Lung (tissue), 13 donors: ENCODE results near the gene TICAM1. TPM values are rescaled to one million over a fixed set of nuclear protein-coding genes. Genes with fewer than 3 reads are reported as not detected.

Experiments used
- ATAC-seq: fragments of 200-7000 bp; cut with Tn5 transposase; one replicate; pipeline ENCODE4 v1.9.1; 2020; ENCODE audit warnings: moderate number of reproducible peaks; ENCODE audit not compliant: insufficient read depth, low FRiP score
- DNase-seq, 3 donors: peaks; one replicate each; pipeline ENCODE4 v3.0.0-alpha.2; 2013 to 2017
- H3K27ac ChIP-seq, 2 donors: one replicate each; pipeline ENCODE4 v1.5.1; 2013; ENCODE audit warnings: mild to moderate bottlenecking in 2 of 2, moderate library complexity in 2 of 2, control low read depth in 1 of 2, inconsistent platforms in 1 of 2, low read depth in 1 of 2, low read length in 1 of 2
- H3K27me3 ChIP-seq, 3 donors: one replicate each; pipeline ENCODE4 v1.5.1; 2013; ENCODE audit warnings: low read length in 2 of 3; ENCODE audit not compliant: control insufficient read depth in 3 of 3, insufficient read depth in 3 of 3
- H3K36me3 ChIP-seq, 4 donors: one replicate each; pipeline ENCODE4 v1.5.1; 2013; ENCODE audit warnings: low read length in 4 of 4, mild to moderate bottlenecking in 1 of 4, moderate library complexity in 1 of 4; ENCODE audit not compliant: control insufficient read depth in 4 of 4, insufficient read depth in 4 of 4
- H3K4me1 ChIP-seq, 5 donors: one replicate each; pipeline ENCODE4 v1.5.1; 2013; ENCODE audit warnings: low read length in 5 of 5, mild to moderate bottlenecking in 2 of 5, moderate library complexity in 1 of 5; ENCODE audit not compliant: control insufficient read depth in 5 of 5, insufficient read depth in 5 of 5
- H3K4me3 ChIP-seq: one replicate; pipeline ENCODE4 v1.5.1; 2013; ENCODE audit warnings: mild to moderate bottlenecking, control low read depth, moderate library complexity
- H3K9ac ChIP-seq, 2 donors: one replicate each; pipeline ENCODE4 v1.5.1; 2013; ENCODE audit warnings: low read length in 2 of 2, control low read depth in 1 of 2; ENCODE audit not compliant: insufficient read depth in 1 of 2
- H3K9me3 ChIP-seq, 4 donors: one replicate each; pipeline ENCODE4 v1.5.1; 2013; ENCODE audit warnings: low read length in 3 of 4, mild to moderate bottlenecking in 1 of 4, moderate library complexity in 1 of 4; ENCODE audit not compliant: control insufficient read depth in 4 of 4, insufficient read depth in 3 of 4
- WGBS, 2 donors: extraction: QIAGEN DNeasy Blood & Tissue Kit; methylation state at CpG; one replicate each; pipeline ENCODE4 v1.1.7; 2013; 5-methylcytosine and 5-hydroxymethylcytosine counted together
- polyA plus RNA-seq, 2 donors: library from polyadenylated mRNA; stranded (reverse); fragments of 200-250 nt; gene quantifications; one replicate each; pipeline ENCODE4 v1.2.1, GENCODE V29; 2013
- small RNA-seq: library from RNA; depleted of rRNA; stranded (forward); fragments of <200 nt; gene quantifications from one replicate; pipeline ENCODE3, GENCODE V24; 2014; ENCODE audit warnings: low replicate concordance
- total RNA-seq, 2 donors: library from RNA; depleted of rRNA in 1 of 2; stranded (reverse); fragments of >200 nt in 1 of 2; gene quantifications; one replicate each; pipeline ENCODE4 v1.2.1, GENCODE V29; 2014 to 2021
- TF ChIP-seq, protein P1 (sequence below): IDR thresholded peaks from 2 replicates; pipeline ENCODE4 v1.5.1; 2012; ENCODE audit warnings: mild to moderate bottlenecking; ENCODE audit errors: control extremely low read depth, extremely low read depth
- donor health status: control.
- donor health status: control.
- donor health status: Bipolar disorder and iron deficiency.
- donor health status: healthy.
- donor health status: DM: yes; HTN: yes; CAD: no.

The TICAM1 gene
- total and polyA plus RNA-seq, 4 donors: 4.5 to 19.7 (median 13.6) TPM

DNA sequence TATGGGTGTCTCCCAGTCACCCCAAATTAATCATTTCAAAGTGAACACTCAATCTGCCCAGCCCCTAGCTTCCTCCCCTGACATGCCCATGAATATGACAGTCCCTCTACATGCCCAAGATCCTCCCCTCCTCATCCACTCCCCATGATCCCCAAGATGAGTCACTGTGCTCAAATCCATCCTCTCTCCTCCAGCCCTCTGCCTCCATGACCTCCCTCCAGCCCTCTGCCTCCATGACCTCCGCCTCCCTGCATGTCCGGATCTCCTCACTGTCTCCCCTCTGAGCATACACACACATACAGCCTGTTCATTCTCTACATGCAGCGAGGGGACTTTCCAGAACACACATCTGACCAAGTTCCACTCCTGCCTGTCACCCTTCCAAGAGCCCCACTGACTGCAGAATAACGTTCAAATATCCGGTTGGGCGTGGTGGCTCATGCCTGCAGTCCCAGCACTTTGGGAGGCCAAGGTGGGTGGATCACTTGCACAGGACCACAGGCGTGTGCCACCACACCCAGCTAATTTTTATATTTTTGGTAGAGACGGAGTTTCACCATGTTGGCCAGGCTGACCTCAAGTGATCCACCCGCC, 58.4 kb downstream of the TICAM1 start:
- Histone ChIP-seq H3K9ac (no peak overlapping the region), H3K4me3 (no peak overlapping the region), H3K27me3 (no peaks in the 10 kb centered on the region), H3K36me3 (no peaks in the 10 kb centered on the region), H3K9me3 (no peaks in the 10 kb centered on the region), H3K27ac (no peak overlapping the region), H3K4me1 (peaks cover 0 to 2% (median 0%) of the 10 kb centered on the region in 5 donors)
- no peak for ATAC-seq
- DNase-seq: no peak
- WGBS, 2 donors: 69 to 78% methylated on average over 9 of the region's 9 CpGs
- TF ChIP-seq, protein P1, sequence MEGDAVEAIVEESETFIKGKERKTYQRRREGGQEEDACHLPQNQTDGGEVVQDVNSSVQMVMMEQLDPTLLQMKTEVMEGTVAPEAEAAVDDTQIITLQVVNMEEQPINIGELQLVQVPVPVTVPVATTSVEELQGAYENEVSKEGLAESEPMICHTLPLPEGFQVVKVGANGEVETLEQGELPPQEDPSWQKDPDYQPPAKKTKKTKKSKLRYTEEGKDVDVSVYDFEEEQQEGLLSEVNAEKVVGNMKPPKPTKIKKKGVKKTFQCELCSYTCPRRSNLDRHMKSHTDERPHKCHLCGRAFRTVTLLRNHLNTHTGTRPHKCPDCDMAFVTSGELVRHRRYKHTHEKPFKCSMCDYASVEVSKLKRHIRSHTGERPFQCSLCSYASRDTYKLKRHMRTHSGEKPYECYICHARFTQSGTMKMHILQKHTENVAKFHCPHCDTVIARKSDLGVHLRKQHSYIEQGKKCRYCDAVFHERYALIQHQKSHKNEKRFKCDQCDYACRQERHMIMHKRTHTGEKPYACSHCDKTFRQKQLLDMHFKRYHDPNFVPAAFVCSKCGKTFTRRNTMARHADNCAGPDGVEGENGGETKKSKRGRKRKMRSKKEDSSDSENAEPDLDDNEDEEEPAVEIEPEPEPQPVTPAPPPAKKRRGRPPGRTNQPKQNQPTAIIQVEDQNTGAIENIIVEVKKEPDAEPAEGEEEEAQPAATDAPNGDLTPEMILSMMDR: no peak

DNA sequence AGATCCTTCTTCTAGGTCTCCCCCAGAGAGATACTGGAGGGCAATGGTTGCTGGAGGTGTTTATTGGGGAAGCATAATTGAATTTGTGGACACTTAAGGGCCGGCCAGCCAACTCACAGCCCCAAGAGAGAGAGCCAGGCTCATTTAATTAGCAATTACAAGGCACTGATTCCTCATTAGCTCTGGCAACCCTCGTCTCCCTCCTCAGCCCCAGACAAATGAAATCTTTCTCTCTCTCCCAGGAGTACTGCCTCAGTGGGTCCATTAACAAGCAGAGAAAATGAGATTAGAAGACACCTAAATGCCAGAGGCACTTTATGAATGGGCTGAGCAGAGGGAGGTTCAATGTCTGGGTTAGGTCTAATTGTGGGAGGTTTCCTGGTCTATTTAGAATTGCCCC, 58.9 kb downstream of the TICAM1 start:
- TF ChIP-seq, protein P1: no peak
- no peaks in the 10 kb centered on the region for H3K36me3 ChIP-seq
- no peak overlapping the region for H3K27ac ChIP-seq
- H3K4me3 ChIP-seq: no peak overlapping the region
- no peaks in the 10 kb centered on the region for H3K9me3 ChIP-seq
- DNase-seq: no peak
- no peak overlapping the region for H3K9ac ChIP-seq
- WGBS, 2 donors: 44 to 69% methylated on average over 2 of the region's 2 CpGs
- no peaks in the 10 kb centered on the region for H3K27me3 ChIP-seq
- peaks cover 0 to 2% (median 0%) of the 10 kb centered on the region in 5 donors for H3K4me1 ChIP-seq
- ATAC-seq: no peak

DNA sequence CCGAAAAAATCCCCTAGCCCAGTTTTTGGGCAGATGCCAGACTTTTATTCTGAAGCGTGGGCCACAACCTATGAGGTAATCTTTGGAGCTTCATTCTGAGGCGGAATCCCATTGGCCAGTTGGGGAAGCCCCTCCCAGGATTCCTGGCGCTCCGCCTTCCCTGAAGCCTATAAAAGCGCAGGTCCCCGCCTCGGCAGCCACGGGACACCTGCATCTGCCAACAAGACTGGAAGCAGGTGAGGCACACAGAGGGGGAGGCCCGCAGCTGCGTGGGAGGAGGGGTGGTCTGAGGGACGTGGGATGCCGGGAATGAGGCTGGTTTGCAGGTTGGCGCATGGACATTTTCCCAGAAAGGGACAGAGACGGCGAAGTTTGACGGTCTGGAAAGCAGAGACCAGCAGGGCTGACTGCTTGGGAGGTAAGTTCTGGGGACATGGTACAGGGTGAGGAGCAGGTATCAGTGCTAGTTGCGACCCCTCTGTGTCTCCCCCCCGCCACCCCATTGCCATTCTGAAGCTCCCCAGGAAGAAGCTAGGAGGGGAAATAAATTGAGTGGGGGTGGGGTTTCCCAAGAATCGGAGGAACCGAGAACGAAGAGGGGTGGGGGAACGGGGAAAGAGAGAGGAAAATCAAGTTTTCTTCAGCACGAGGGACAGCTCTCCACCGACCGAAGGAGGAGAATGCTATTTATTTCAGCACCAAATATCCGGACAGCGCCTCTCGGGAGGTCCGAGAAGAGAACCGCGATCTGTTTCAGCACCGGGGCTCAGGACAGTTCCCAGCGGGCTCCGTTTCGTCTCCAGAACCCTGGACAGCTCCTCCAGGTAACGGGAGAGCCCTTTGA, 62.4 kb downstream of the TICAM1 start:
- TF ChIP-seq, protein P1: no peak
- Histone ChIP-seq H3K9ac (no peak overlapping the region), H3K4me1 (peaks cover 0 to 2% (median 0%) of the 10 kb centered on the region in 5 donors), H3K27ac (no peak overlapping the region), H3K4me3 (no peak overlapping the region), H3K27me3 (no peaks in the 10 kb centered on the region), H3K36me3 (no peaks in the 10 kb centered on the region), H3K9me3 (no peaks in the 10 kb centered on the region)
- DNase-seq (peak; percentile 90 to 94 (median 94)), ATAC-seq (peak; percentile 90)
- 9 to 11% methylated on average over 37 of the region's 37 CpGs for WGBS, 2 donors

Small RNA genes lying within 50 kb of the gene (small RNA-seq; reads per million reads assigned to genes)
- gene MIR7-3: not detected

Other genes starting within 250 kb of the TICAM1 start
- 10 to 100 TPM; 18.5 to 22.0 TPM for gene TNFAIP8L1, start 192.2 kb downstream of the TICAM1 start, total RNA-seq
- 10 to 100 TPM; 12.1 to 12.9 TPM for gene TNFAIP8L1, start 192.2 kb downstream of the TICAM1 start, polyA plus RNA-seq
- gene MYDGF, start 161.4 kb downstream of the TICAM1 start, total RNA-seq: 100 to 1,000 TPM in 1 of 2 donors, 10 to 100 TPM in 1; 70.4 to 157 TPM
- 100 to 1,000 TPM; 127 to 280 TPM for gene MYDGF, start 161.4 kb downstream of the TICAM1 start, polyA plus RNA-seq
- gene DPP9, start 107.9 kb downstream of the TICAM1 start, total RNA-seq: 10 to 100 TPM; 33.2 to 95.5 TPM
- 10 to 100 TPM; 42.3 to 45.5 TPM for gene DPP9, start 107.9 kb downstream of the TICAM1 start, polyA plus RNA-seq
- gene FEM1A, start 40.0 kb downstream of the TICAM1 start, total RNA-seq: 10 to 100 TPM in 1 of 2 donors, 1 to 10 TPM in 1; 9.8 to 14.6 TPM
- 1 to 10 TPM; 5.6 to 7.3 TPM for gene FEM1A, start 40.0 kb downstream of the TICAM1 start, polyA plus RNA-seq
- gene PLIN3, start 36.0 kb upstream of the TICAM1 start, total RNA-seq: 10 to 100 TPM; 35.6 to 65.4 TPM
- 100 to 1,000 TPM in 1 of 2 donors, 10 to 100 TPM in 1; 18.0 to 105 TPM for gene PLIN3, start 36.0 kb upstream of the TICAM1 start, polyA plus RNA-seq
- under 1 TPM; 0.54 to 0.64 TPM for gene ARRDC5, start 71.2 kb upstream of the TICAM1 start, total RNA-seq
- under 1 TPM; 0.39 to 0.51 TPM for gene ARRDC5, start 71.2 kb upstream of the TICAM1 start, polyA plus RNA-seq
- gene UHRF1, start 77.8 kb upstream of the TICAM1 start, total RNA-seq: 1 to 10 TPM; 4.9 to 7.5 TPM
- 1 to 10 TPM; 3.2 to 4.1 TPM for gene UHRF1, start 77.8 kb upstream of the TICAM1 start, polyA plus RNA-seq
- 10 to 100 TPM; 31.9 to 49.5 TPM for gene KDM4B, start 137.4 kb upstream of the TICAM1 start, total RNA-seq
- gene KDM4B, start 137.4 kb upstream of the TICAM1 start, polyA plus RNA-seq: 10 to 100 TPM; 17.1 to 17.5 TPM